ENCODE data around the gene PSD.

Gene PSD

DNA sequence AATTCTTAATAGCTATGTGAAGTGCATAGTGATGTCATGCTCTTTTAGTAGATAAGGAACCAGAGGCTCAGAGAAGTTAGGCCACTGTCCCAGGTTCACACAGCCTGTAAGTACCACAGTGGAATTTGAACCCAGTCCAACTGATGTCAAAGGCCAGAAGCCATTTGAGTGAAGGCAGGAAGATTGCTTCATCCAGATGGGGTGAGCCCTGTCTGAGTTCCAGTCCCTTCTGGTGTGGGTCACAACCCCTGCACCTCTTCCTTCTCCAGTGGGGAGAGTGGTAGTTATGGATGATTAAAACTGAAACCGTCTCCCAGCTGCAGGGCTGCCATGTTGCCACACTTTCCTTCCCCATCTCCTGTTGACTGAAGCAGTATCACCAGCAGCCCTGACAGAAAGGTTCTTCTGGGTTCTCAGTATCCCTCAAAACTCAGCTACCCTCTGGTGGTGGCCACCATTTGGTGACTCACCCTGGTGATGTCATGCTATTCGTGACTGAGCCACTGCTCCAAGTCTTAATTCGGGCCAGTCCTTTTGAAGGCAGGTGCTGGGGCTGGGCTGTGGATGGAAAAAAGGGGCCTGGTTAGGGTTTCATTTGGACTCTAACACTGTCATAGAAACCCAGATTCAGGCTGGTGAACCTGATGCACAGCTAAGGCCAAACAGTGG, 34.2 kb upstream of the PSD start:
- FAIRE-seq (no peak), DNase-seq (ENCODE audit: insufficient read length, low spot score) (peak; percentile 75)
- TF ChIP-seq POLR2A (IDR thresholded peaks at IDR 0.05; ENCODE audit: low read depth, low read length), result no peak

DNA sequence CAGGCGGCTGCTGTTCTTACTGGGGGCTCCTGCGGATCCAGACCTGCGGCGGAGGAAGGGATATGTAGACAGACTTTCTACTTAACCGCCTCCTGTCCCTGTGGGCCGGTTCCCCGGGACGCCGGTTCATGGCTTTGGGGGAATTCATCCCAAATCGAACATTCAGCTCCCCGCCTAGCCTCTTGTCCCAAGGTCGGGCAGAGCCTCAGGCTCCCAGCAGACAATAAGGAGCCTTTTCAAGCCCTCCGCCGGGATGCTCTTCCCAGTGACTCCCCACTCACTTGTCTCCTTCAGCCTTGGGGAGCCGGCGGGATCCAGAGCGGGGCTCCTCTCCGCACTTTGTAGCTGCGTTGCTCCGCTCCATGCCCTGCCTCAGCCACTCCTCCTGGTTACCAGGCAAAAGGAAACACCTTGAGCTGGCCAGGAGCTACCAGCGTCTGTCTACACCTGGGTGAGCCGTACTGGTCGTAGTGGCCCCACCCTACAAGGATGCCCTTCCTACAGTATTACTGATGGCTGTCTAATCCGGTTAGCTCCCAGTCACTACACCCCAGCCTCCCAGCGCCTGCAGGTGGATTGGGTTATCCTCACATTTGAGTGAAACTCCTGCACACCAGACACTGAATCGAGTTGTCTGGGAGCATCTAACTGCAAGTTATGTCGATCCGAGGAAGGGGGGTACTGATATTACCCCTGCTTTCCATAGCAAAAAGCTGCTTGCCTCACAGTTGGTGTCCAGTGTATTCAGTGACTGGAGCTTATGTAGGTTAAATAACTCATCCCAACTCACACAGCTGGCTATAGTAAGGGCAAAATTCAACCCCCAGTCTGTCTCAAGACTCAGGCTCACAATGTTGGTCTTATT, 32.8 kb upstream of the PSD start, which contains the start of gene C10orf95:
C10orf95 (minus strand) TSS at position 439 of the 865 bp plus-strand sequence. CDS start 450 bp downstream, outside the sequence.
- TF ChIP-seq POLR2A (IDR thresholded peaks at IDR 0.05; ENCODE audit: low read depth, low read length), result no peak
- FAIRE-seq (no peak), DNase-seq (ENCODE audit: insufficient read length, low spot score) (no peak)

DNA sequence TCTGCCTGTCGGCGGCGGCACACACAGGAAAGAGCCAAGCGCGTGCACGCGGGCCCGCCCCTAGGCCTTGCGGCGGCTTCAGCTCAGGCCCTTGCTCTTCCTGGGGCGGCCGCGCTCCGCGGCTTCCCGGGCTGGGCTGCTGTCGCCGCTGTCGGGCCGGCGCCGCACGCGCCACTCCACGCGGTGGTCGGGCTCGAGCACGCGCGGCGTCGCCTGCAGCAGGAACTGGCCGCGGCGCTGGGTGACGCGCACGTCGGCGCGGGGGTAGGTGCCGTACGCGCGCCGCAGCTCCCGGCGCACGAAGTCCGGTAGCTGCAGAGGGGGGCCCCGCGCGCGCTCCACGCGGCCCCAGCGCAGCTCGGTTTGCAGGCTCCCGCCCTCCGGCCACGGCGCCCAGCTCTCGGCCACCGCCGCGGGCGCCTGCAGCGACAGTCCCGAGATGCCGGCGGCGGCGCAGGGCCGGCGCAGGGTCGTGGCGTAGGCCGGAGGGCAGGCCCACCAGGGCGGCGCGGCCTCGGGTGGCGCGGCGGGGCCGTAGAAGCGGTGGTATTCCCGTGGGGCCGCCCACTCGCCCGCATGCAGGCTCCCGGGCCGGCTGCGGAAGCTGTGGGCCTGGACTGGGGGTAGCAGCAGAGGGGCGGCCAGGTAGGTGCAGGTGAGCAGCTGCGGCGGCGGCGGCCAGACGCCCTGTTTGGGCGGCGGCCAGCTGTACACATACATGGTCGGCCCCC, 32.0 kb upstream of the PSD start:
- DNase-seq (ENCODE audit: insufficient read length, low spot score) (peak; percentile 79), FAIRE-seq (no peak)
- peak; percentile 78 for TF ChIP-seq POLR2A (IDR thresholded peaks at IDR 0.05; ENCODE audit: low read depth, low read length)

DNA sequence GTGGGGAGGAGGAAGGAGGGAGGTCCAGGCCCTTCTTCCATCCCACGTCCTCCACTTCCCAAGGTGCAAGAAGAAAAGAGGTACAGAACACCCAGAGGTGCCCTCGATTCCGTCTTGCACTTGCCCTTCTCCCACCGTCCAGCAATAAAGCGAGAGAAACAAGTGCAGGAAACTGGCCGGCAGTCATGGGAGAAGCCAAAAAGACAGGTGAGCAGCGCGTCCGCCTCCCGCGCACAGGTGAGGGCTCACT, 31.5 kb upstream of the PSD start:
- DNase-seq (ENCODE audit: insufficient read length, low spot score) (no peak), FAIRE-seq (no peak)
- no peak for TF ChIP-seq POLR2A (IDR thresholded peaks at IDR 0.05; ENCODE audit: low read depth, low read length)

DNA sequence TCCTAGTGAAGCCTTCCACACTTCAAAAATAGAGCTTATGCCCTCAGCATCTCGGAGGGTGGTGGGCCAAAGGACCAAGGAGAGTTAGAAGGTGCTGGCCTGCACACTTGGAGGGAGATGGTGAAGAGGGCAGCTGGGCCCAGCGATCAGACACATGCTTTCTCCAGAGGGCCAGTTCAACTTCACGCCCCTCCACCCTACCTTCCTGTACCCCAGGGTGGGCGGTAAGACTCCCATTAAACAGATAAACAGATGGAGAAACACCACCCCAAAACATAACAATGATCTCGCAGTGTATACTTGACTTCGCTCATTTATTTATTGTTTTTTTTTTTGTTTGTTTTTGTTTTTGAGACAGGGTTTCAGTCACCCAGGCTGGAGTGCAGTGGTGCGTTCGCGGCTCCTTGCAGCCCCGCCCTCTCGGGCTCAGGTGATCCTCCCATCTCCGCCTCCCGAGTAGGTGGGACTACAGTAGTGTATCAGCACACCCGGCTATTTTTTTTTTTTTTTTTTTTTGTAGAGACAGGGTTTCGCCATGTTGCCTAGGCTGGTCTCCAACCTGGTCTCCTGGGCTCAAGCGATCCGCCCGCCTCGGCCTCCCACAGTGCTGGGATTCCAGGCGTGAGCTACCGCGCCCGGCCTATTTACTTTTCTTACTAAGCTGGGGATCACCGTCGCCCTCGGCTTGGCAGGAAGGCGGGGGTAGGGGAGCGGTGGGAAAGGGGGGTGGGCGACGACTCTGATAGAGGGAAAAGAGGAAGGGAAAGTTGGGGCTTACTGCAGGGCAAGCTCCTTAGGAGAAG, 30.9 kb upstream of the PSD start:
- no peak for TF ChIP-seq POLR2A (IDR thresholded peaks at IDR 0.05; ENCODE audit: low read depth, low read length)
- FAIRE-seq (no peak), DNase-seq (ENCODE audit: insufficient read length, low spot score) (no peak)

DNA sequence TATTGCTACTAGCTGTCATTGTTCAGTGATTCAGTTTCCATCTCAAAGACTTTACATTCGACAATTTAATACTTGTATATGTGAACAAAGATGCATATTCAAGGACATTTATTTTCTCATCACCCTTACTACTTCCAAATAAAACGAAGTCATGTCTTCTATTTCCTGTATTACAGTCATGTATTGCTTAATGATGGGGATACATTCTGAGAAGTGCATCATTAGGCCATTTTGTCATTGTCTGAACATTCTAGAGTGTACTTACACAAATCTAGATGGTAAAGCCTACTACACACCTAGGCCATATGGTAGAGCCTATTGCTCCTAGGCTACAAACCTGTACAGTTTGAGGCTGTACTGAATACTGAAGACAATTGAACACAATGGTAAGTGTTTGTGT, 26.3 kb upstream of the PSD start:
- no peak for FAIRE-seq

DNA sequence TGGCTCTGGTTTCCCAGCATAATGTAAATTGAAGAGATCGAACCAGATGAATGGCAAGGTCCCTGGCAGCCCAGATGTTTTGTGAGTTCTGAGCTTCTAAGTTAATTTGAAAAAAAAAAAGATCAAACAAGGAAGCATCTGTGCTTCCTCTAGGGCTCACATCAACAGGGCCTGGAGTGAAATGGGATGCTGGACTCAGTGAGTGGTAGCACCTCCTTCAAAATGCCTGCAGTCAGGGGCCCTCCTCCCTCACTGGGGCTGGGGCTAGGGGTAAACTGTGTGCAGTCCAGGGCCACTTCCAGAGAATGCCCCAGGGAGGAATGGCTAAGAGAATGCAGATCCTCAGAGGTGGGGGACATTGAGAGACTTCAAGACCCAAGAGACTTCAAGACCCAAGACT, 19.8 kb upstream of the PSD start:
- DNase-seq (ENCODE audit: insufficient read length, low spot score) (no peak), FAIRE-seq (no peak)
- no peak for TF ChIP-seq POLR2A (IDR thresholded peaks at IDR 0.05; ENCODE audit: low read depth, low read length)

More for the DNA sequence above, 26.3 kb upstream of the PSD start:
- DNase-seq (ENCODE audit: insufficient read length, low spot score), result no peak
- TF ChIP-seq POLR2A (IDR thresholded peaks at IDR 0.05; ENCODE audit: low read depth, low read length), result no peak

DNA sequence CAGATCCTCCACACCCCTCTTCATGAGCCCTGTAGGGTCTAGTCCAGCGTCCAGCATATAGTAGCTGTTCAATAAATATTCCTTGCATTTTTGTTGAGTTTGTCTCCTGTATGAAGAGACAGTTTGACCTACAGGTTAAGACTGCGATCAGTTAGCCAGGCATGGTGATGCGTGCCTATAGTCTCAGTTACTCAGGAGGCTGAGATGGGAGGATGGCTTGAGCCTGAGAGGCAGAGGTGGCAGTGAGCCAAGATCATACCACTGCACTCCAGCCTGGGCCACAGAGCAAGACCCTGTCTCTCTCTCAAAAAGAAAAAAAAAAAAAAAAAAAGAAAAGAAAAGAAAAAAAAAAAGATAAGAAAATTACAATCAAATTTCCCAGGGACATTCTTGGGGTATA, 18.9 kb upstream of the PSD start:
- no peak for TF ChIP-seq POLR2A (IDR thresholded peaks at IDR 0.05; ENCODE audit: low read depth, low read length)
- DNase-seq (ENCODE audit: insufficient read length, low spot score), result no peak
- no peak for FAIRE-seq

DNA sequence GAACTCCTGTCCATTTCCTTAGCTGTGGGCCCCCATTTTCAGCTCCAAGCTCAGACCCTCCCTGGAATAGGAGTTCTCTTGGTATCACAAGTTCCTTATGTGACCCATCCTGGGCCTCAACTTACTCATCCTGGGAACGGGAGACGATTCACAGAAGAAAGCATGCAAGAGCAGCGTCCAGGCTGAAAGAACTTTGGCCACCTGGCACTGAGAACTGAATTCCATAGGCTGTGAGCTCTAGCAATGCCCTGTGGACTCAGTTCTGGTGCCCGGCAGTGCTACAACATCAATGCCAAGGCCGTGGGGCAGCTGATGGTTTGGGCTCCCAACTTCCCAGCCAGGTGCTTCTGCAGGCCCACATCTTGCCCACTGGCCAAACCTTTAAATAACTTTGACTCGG, 17.7 kb upstream of the PSD start:
- FAIRE-seq (no peak), DNase-seq (ENCODE audit: insufficient read length, low spot score) (no peak)
- no peak for TF ChIP-seq POLR2A (IDR thresholded peaks at IDR 0.05; ENCODE audit: low read depth, low read length)

DNA sequence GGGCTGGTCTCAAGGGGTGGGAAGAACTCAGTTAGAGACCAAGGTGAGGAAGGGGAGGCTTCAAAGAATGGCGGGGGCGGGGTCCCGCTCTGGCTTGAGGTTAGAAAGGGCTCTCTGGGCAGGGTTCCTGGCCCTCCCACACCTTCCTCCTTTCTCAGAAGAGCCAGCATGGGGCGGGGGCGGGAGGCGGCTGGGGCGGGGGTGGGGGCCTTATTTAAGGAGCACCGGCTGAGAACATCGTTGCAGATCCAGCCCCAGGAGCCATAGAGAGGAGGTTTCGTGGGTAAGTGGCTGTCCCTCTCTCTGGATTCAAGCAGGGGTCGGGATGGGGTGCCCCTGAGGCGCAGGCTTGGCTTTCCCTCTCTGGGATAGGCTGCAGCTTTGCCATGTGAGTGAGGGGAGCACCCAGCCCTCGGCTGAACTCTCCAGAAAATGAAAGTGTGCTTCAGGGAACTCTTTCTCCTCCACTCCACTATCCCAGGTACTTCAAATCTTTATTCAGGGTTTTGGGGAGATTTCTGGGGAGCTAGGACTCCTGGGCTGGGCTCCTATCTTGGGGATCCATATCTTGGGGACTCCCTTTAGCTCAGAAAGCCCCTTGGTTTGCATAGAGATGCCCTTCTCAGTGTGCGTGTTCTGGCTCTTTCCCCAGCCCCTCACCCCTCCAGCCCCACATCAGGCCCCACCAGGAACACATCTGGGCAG, 17.1 kb upstream of the PSD start:
- DNase-seq (ENCODE audit: insufficient read length, low spot score), result no peak
- TF ChIP-seq POLR2A (IDR thresholded peaks at IDR 0.05; ENCODE audit: low read depth, low read length), result no peak
- no peak for FAIRE-seq

DNA sequence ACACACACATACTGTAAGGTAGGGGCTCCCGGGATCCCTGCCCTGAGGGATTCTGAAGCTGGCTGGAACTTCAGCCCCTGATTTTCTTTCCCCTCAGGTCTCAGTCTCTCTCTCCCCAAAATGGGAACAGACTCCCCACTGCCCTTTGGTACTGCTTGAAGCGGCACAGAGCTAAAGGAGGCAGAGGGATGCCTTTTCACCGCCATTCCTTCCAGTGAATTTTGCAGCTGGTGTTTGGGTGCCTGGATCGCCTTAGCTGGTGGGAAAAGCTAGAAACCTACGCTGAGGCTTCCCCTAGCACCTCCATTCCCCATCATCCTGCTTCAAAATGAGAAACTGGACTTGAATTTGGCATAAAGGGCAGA, 16.5 kb upstream of the PSD start:
- no peak for FAIRE-seq
- no peak for DNase-seq (ENCODE audit: insufficient read length, low spot score)
- no peak for TF ChIP-seq POLR2A (IDR thresholded peaks at IDR 0.05; ENCODE audit: low read depth, low read length)

DNA sequence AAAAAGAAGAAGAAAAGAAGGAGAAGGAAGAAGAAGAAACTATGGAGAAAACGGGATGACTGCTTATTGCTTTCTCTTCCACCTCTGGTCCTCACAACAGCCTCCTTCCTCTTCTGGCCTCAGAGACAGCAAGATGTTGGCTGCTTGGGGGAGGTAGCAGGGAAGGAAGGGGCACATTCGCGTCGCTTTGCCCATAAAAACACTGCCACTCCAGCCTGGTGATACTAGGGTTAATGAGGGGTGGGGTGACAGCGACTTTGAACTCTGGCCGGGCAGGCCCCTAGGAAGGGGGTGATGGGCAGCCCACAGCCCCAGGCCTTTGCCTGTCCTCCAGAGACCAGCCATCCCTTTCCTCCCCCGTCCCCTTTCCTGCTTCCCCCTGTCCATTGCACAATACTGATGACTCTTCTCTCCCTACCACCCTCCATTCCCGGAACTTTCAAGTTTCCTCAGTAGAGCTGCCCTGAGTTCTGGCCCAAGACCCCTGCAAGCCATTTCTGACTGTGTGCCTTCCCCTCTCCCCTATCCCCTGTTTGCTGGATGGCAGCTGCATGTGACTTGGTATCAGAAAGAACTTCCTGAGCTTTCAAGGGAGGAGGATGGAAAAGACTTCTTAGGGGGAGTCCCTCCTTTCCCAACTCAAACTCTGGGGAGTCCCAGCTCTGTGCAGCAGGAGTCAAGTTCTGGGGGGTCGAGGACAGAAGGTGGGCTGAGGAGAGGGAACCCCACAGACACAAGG, 16.0 kb upstream of the PSD start:
- FAIRE-seq, result no peak
- DNase-seq (ENCODE audit: insufficient read length, low spot score), result no peak

DNA sequence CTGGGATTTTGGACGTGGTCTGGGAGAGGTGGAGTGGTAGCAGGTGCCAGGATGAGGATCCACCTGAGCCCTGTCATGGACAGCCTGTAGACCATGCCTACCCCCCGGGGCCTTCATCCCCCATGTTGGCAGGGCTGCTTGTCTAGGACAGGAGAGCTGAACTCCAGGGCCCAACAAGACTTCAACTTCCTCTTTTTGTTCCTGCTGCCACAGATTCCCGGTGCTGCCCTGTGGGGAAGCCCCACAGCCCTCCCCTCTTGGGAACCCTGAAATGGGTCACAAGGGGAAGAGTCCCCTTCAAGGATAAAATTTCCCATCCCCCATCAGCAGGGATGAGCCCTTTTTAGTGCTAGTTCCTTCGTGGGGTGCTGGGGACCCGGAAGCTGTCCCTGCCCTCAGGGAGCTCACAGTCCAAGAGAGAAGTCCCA, 15.0 kb upstream of the PSD start:
- no peak for DNase-seq (ENCODE audit: insufficient read length, low spot score)
- no peak for FAIRE-seq

More for the DNA sequence above, 16.0 kb upstream of the PSD start:
- TF ChIP-seq POLR2A (IDR thresholded peaks at IDR 0.05; ENCODE audit: low read depth, low read length), result no peak

More for the DNA sequence above, 15.0 kb upstream of the PSD start:
- TF ChIP-seq POLR2A (IDR thresholded peaks at IDR 0.05; ENCODE audit: low read depth, low read length), result no peak

All from H54 (cell line).